Smooth muscle cell (in vitro differentiated cells): Measurements from ENCODE around the gene ZNF277. TPM values are rescaled to one million over a fixed set of nuclear protein-coding genes. Genes with fewer than 3 reads are reported as not detected.

Experiments
- DNase-seq: peaks from one replicate; lab custom pipeline; 2025; ENCODE audit not compliant: unreplicated experiment; lab: John Stamatoyannopoulos, UW
- H2AFZ ChIP-seq: fragments of 200-600 bp; sonication (generic); 2 replicates; pipeline ENCODE4 v1.6.0; 2016; ENCODE audit warnings: antibody characterized with exemption, low read depth, mild to moderate bottlenecking
- H3F3A ChIP-seq: fragments of 200-600 bp; sonication (generic); 2 replicates; pipeline ENCODE4 v1.6.0; 2017; ENCODE audit warnings: antibody characterized with exemption, low read depth
- H3K27ac ChIP-seq: fragments of 200-600 bp; sonication (generic); 2 replicates; pipeline ENCODE4 v1.5.1; 2016; ENCODE audit warnings: low read depth, mild to moderate bottlenecking
- H3K27me3 ChIP-seq: fragments of 200-600 bp; sonication (generic); 2 replicates; pipeline ENCODE4 v1.6.1; 2016; ENCODE audit warnings: low read depth, mild to moderate bottlenecking
- H3K36me3 ChIP-seq: fragments of 200-600 bp; sonication (generic); 2 replicates; pipeline ENCODE4 v1.5.1; 2016; ENCODE audit warnings: low read depth
- H3K4me1 ChIP-seq: fragments of 200-600 bp; sonication (generic); 2 replicates; pipeline ENCODE4 v1.5.1; 2016; ENCODE audit warnings: low read depth
- H3K4me2 ChIP-seq: fragments of 200-600 bp; sonication (generic); 2 replicates; pipeline ENCODE4 v1.6.0; 2016; ENCODE audit warnings: mild to moderate bottlenecking
- H3K4me3 ChIP-seq: fragments of 200-600 bp; sonication (generic); 2 replicates; pipeline ENCODE4 v1.5.1; 2016; ENCODE audit warnings: mild to moderate bottlenecking
- H3K79me2 ChIP-seq: fragments of 200-600 bp; sonication (generic); 2 replicates; pipeline ENCODE4 v1.6.0; 2016; ENCODE audit warnings: low read depth, mild to moderate bottlenecking
- H3K9ac ChIP-seq: fragments of 200-600 bp; sonication (generic); 2 replicates; pipeline ENCODE4 v1.6.0; 2016; ENCODE audit warnings: low read depth
- H3K9me3 ChIP-seq: fragments of 200-600 bp; sonication (generic); replicated peaks from 2 replicates; pipeline ENCODE4 v1.5.1; 2016; ENCODE audit warnings: low read depth
- H4K20me1 ChIP-seq: fragments of 200-600 bp; sonication (generic); 2 replicates; pipeline ENCODE4 v1.6.0; 2016; ENCODE audit warnings: low read depth
- WGBS: methylation state at CpG from one replicate; pipeline ENCODE4 v1.1.7; 2016; ENCODE audit warnings: low lambda C conversion rate; 5-methylcytosine and 5-hydroxymethylcytosine counted together
- polyA plus RNA-seq: library from polyadenylated mRNA; unstranded; fragments of >200 nt; fragmentation: Nextera tagmentation; extraction: Ambion mirVana; gene quantifications from 2 replicates; pipeline ENCODE4 v1.2.1, GENCODE V29; 2016
- total RNA-seq: library from RNA; depleted of rRNA; stranded (reverse); fragments of >200 nt; gene quantifications from 2 replicates; pipeline ENCODE4 v1.2.3, GENCODE V29; 2014
- TF ChIP-seq, protein P1 (sequence below): fragments of 200-600 bp; sonication (generic); IDR thresholded peaks from 2 replicates; pipeline ENCODE4 v1.5.1; 2017; ENCODE audit warnings: borderline replicate concordance, mild to moderate bottlenecking, antibody characterized with exemption; ENCODE audit not compliant: insufficient read depth, poor library complexity, severe bottlenecking

The ZNF277 gene
- total and polyA plus RNA-seq, 2 experiments from 2014 or later: 8.4 to 28.0 TPM

DNA sequence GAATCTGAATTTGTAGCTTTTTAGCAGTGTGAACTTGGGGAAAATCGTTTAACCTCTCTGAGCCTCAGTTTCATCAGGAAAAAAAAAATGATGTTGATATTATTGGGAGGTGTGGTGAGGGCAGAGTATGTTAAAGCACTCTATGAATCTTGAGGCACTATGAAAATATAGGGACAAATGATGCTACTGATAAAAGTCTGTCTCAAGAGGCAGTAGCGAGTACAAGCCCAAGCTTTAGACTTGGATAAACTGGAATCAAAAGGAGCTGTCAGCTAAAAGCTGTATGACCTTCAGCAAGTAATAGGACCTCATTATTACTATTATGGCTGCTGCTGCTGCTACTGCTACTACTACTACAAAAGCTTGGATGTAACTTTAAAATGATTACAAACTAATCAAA lies 8.4 kb downstream of the ZNF277 start:
- TF ChIP-seq, protein P1, sequence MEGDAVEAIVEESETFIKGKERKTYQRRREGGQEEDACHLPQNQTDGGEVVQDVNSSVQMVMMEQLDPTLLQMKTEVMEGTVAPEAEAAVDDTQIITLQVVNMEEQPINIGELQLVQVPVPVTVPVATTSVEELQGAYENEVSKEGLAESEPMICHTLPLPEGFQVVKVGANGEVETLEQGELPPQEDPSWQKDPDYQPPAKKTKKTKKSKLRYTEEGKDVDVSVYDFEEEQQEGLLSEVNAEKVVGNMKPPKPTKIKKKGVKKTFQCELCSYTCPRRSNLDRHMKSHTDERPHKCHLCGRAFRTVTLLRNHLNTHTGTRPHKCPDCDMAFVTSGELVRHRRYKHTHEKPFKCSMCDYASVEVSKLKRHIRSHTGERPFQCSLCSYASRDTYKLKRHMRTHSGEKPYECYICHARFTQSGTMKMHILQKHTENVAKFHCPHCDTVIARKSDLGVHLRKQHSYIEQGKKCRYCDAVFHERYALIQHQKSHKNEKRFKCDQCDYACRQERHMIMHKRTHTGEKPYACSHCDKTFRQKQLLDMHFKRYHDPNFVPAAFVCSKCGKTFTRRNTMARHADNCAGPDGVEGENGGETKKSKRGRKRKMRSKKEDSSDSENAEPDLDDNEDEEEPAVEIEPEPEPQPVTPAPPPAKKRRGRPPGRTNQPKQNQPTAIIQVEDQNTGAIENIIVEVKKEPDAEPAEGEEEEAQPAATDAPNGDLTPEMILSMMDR: no peak
- peaks cover 53% of the 10 kb centered on the region for H3K79me2 ChIP-seq
- 82% methylated on average over 2 of the region's 2 CpGs for WGBS

DNA sequence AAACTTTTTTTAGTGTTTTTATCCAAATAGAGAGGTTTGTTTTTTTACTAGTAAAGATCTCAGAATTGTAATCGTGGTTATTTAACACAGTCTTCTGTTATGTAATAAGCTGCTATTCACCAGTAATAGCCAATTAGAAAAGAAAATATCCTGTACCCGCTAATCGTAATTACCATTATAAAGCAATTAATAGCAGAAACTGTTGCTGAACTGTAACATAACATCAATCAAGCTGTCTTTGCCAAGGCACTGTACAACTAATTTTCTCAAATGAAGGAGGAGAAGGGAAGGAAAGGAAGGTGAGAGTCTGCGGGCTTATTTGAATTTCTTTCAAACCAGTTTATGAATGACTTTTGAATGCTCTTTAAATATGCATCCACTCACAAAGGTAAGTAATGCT lies 9.3 kb downstream of the ZNF277 start:
- no peaks in the 10 kb centered on the region for H3K27me3 ChIP-seq
- H3K4me3 ChIP-seq: no peak overlapping the region
- peaks cover 69% of the 10 kb centered on the region for H4K20me1 ChIP-seq
- H3K79me2 ChIP-seq: peaks cover 48% of the 10 kb centered on the region
- 85% methylated on average over 4 of the region's 4 CpGs for WGBS
- no peak for DNase-seq
- H2AFZ ChIP-seq: no peak overlapping the region
- no peak overlapping the region for H3K9ac ChIP-seq
- TF ChIP-seq, protein P1: no peak
- no peak overlapping the region for H3K4me2 ChIP-seq
- no peaks in the 10 kb centered on the region for H3K36me3 ChIP-seq
- no peaks in the 10 kb centered on the region for H3F3A ChIP-seq
- no peaks in the 10 kb centered on the region for H3K4me1 ChIP-seq
- H3K27ac ChIP-seq: no peak overlapping the region
- no peaks in the 10 kb centered on the region for H3K9me3 ChIP-seq

More for the DNA sequence above, 8.4 kb downstream of the ZNF277 start:
- no peak for DNase-seq
- H3K36me3 ChIP-seq: no peaks in the 10 kb centered on the region
- no peak overlapping the region for H3K4me3 ChIP-seq
- H3F3A ChIP-seq: no peaks in the 10 kb centered on the region
- no peak overlapping the region for H3K9ac ChIP-seq
- H3K27ac ChIP-seq: no peak overlapping the region
- H3K4me1 ChIP-seq: no peaks in the 10 kb centered on the region
- no peaks in the 10 kb centered on the region for H3K9me3 ChIP-seq
- H3K4me2 ChIP-seq: no peak overlapping the region
- H4K20me1 ChIP-seq: peaks cover 67% of the 10 kb centered on the region
- no peak overlapping the region for H2AFZ ChIP-seq
- H3K27me3 ChIP-seq: no peaks in the 10 kb centered on the region

DNA sequence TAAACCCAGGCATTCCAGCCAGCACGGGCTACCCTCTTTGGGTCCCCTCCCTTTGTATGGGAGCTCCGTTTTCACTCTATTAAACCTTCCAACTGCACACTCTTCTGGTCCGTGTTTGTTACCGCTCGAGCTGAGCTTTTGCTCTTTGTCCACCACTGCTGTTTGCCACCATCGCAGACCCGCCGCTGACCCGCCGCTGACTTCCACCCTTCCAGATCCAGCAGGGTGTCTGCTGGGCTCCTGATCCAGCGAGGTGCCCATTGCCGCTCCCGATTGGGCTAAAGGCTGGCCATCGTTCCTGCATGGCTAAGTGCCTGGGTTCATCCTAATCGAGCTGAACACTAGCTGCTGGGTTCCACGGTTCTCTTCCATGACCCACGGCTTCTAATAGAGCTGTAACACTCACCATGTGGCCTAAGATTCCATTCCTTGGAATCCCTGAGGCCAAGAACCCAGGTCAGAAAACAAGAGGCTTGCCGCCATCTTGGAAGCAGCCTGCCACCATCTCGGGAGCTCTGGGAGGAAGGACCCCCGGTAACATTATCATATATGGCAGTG lies 14.5 kb downstream of the ZNF277 start:
- no peaks in the 10 kb centered on the region for H3K4me1 ChIP-seq
- H3K9me3 ChIP-seq: no peaks in the 10 kb centered on the region
- H3K27ac ChIP-seq: no peak overlapping the region
- H3K79me2 ChIP-seq: peaks cover 42% of the 10 kb centered on the region
- H3K4me3 ChIP-seq: no peak overlapping the region
- TF ChIP-seq, protein P1: no peak
- no peak overlapping the region for H3K4me2 ChIP-seq
- no peak overlapping the region for H3K9ac ChIP-seq
- no peaks in the 10 kb centered on the region for H3F3A ChIP-seq
- H4K20me1 ChIP-seq: peaks cover 35% of the 10 kb centered on the region
- 93% methylated on average over 20 of the region's 20 CpGs for WGBS
- DNase-seq: no peak
- H2AFZ ChIP-seq: no peak overlapping the region
- no peaks in the 10 kb centered on the region for H3K27me3 ChIP-seq
- H3K36me3 ChIP-seq: no peaks in the 10 kb centered on the region

DNA sequence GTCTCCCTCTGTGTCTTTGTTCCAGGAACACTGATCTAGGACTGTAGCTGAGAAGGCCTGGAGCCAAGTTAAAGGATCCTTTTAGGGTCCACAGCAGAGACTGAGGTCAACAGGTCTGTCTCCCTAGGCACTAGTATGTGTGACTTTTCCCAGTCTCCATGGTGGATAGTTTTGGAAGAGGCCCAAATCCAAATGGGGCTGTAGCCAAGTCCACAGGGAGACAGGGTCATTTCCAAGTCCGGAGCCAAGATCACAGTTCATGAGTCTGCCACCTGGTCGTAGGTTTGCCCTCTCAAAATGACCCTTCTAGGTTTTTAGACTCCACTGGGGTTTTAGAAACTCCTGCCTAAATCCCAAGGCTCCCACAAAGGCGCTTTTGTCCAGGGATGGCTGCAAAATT lies 16.8 kb downstream of the ZNF277 start:
- Histone ChIP-seq H3F3A (no peaks in the 10 kb centered on the region), H3K4me2 (no peak overlapping the region), H3K79me2 (peaks cover 60% of the 10 kb centered on the region), H3K27me3 (no peaks in the 10 kb centered on the region), H3K9me3 (no peaks in the 10 kb centered on the region), H3K4me1 (no peaks in the 10 kb centered on the region), H2AFZ (no peak overlapping the region), H3K9ac (no peak overlapping the region), H3K4me3 (no peak overlapping the region), H3K36me3 (no peaks in the 10 kb centered on the region), H3K27ac (no peak overlapping the region), H4K20me1 (peaks cover 38% of the 10 kb centered on the region)
- TF ChIP-seq, protein P1: no peak
- 95% methylated on average over 3 of the region's 3 CpGs for WGBS
- DNase-seq: no peak
